Mononuclear cell (primary cell): ENCODE results near the gene FIGNL2. TPM values are rescaled to one million over a fixed set of nuclear protein-coding genes. Genes with fewer than 3 reads are reported as not detected.

ENCODE experiments used
- H3K27me3 ChIP-seq: 2 replicates; pipeline ENCODE4 v1.6.0; 2011; ENCODE audit warnings: low read length, control low read depth; ENCODE audit not compliant: insufficient read depth
- H3K4me1 ChIP-seq: 2 replicates; pipeline ENCODE4 v1.5.1; 2011; ENCODE audit warnings: mild to moderate bottlenecking, low read length, control low read depth; ENCODE audit not compliant: insufficient read depth
- H3K4me3 ChIP-seq: 2 replicates; pipeline ENCODE4 v1.5.1; 2011; ENCODE audit warnings: mild to moderate bottlenecking, low read length, moderate library complexity
- H3K9me3 ChIP-seq: 2 replicates; pipeline ENCODE4 v1.5.1; 2011; ENCODE audit warnings: low read depth, mild to moderate bottlenecking, control low read depth, low read length
- total RNA-seq: library from RNA; depleted of rRNA; stranded (reverse); fragments of >200 nt; gene quantifications from one replicate; pipeline ENCODE4 v1.2.3, GENCODE V29; 2012

FIGNL2 gene, protein sequence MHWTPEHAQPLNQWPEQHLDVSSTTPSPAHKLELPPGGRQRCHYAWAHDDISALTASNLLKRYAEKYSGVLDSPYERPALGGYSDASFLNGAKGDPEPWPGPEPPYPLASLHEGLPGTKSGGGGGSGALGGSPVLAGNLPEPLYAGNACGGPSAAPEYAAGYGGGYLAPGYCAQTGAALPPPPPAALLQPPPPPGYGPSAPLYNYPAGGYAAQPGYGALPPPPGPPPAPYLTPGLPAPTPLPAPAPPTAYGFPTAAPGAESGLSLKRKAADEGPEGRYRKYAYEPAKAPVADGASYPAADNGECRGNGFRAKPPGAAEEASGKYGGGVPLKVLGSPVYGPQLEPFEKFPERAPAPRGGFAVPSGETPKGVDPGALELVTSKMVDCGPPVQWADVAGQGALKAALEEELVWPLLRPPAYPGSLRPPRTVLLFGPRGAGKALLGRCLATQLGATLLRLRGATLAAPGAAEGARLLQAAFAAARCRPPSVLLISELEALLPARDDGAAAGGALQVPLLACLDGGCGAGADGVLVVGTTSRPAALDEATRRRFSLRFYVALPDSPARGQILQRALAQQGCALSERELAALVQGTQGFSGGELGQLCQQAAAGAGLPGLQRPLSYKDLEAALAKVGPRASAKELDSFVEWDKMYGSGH
- total RNA-seq = 0.31 TPM

GRCh38 chr12:51848326-51848727, at the start of gene FIGNL2:
Gene FIGNL2 (minus strand): TSS chr12:51848718. CDS start chr12:51822413, 26,305 bp downstream.
- H3K4me1 ChIP-seq = peaks cover 50% of the 10 kb centered on the region
- H3K27me3 ChIP-seq = peaks cover 37% of the 10 kb centered on the region

GRCh38 chr12:51897181-51897580, 48.7 kb upstream of the FIGNL2 start:
- Histone ChIP-seq H3K4me1 (no peaks in the 10 kb centered on the region), H3K27me3 (no peaks in the 10 kb centered on the region), H3K9me3 (no peaks in the 10 kb centered on the region), H3K4me3 (no peak overlapping the region)

More at GRCh38 chr12:51848326-51848727, at the start of gene FIGNL2:
- Histone ChIP-seq H3K4me3 (no peak within 1 kb of the TSS), H3K9me3 (no peaks in the 10 kb centered on the region)

- H3K4me3 ChIP-seq = no peak overlapping the region
- H3K9me3 ChIP-seq = no peaks in the 10 kb centered on the region
- H3K4me1 ChIP-seq = no peaks in the 10 kb centered on the region
- no peaks in the 10 kb centered on the region for H3K27me3 ChIP-seq
These were observed 47.7 kb upstream of the FIGNL2 start for GRCh38 chr12:51896236-51896635.

- H3K9me3 ChIP-seq = no peaks in the 10 kb centered on the region
- no peak overlapping the region for H3K4me3 ChIP-seq
- H3K27me3 ChIP-seq = no peaks in the 10 kb centered on the region
- H3K4me1 ChIP-seq = no peaks in the 10 kb centered on the region
These were observed 47.0 kb upstream of the FIGNL2 start for GRCh38 chr12:51895378-51896135.

- Histone ChIP-seq H3K4me1 (no peaks in the 10 kb centered on the region), H3K27me3 (no peaks in the 10 kb centered on the region), H3K9me3 (no peaks in the 10 kb centered on the region), H3K4me3 (no peak overlapping the region)
These were observed 45.3 kb upstream of the FIGNL2 start for GRCh38 chr12:51893786-51894185.

DNA sequence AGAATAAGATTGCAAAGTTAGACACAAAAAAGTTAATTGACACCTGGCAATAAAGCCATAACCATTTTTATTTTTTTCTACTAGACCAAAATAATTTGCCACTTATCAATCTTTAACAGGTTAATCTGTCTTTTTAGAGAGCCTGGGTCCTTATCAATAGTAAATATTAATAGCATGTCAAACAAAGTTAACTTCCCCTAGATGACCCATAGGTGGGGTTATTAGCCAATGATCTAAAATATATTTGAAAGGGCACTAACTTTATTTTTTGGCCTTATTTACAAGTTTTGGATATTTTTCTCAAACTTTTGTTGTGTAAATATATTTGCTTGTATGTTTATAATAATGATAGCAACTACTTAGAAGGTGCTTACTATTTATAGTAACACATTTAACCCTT, 43.3 kb upstream of the FIGNL2 start:
- Histone ChIP-seq H3K27me3 (no peaks in the 10 kb centered on the region), H3K4me1 (peaks cover 10% of the 10 kb centered on the region), H3K4me3 (no peak overlapping the region), H3K9me3 (no peaks in the 10 kb centered on the region)

DNA sequence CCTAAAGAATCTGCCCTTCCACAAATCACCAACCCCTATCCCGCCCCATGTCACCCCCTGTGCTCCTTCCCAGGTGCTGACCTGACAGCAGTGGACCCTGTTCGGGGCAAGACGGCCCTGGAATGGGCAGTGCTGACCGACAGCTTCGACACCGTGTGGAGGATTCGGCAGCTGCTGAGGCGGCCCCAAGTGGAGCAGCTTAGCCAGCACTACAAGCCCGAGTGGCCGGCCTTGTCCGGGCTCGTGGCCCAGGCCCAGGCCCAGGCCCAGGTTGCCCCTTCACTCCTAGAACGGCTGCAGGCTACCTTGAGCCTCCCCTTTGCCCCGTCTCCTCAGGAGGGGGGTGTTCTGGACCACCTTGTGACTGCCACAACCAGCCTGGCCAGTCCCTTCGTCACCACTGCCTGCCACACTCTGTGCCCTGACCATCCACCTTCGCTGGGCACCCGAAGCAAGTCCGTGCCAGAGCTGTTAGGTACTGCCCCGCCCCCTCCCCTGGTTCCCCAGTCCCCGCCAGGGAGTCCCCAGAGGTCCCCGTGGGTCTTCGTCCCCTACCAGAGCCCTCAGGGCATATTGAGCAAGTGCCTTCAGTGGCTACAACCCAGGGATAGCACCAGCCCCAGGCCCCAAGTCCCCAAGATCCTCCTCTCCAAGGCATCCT, 42.1 kb upstream of the FIGNL2 start:
- Histone ChIP-seq H3K4me3 (no peak overlapping the region), H3K4me1 (peaks cover 21% of the 10 kb centered on the region), H3K9me3 (no peaks in the 10 kb centered on the region), H3K27me3 (no peaks in the 10 kb centered on the region)

- Histone ChIP-seq H3K27me3 (no peaks in the 10 kb centered on the region), H3K4me3 (no peak overlapping the region), H3K9me3 (no peaks in the 10 kb centered on the region), H3K4me1 (peaks cover 27% of the 10 kb centered on the region)
These were observed 41.6 kb upstream of the FIGNL2 start for GRCh38 chr12:51890133-51890464.

GRCh38 chr12:51889216-51890132, 41.0 kb upstream of the FIGNL2 start:
- H3K4me3 ChIP-seq = no peak overlapping the region
- H3K27me3 ChIP-seq = no peaks in the 10 kb centered on the region
- no peaks in the 10 kb centered on the region for H3K9me3 ChIP-seq
- peaks cover 27% of the 10 kb centered on the region for H3K4me1 ChIP-seq

DNA sequence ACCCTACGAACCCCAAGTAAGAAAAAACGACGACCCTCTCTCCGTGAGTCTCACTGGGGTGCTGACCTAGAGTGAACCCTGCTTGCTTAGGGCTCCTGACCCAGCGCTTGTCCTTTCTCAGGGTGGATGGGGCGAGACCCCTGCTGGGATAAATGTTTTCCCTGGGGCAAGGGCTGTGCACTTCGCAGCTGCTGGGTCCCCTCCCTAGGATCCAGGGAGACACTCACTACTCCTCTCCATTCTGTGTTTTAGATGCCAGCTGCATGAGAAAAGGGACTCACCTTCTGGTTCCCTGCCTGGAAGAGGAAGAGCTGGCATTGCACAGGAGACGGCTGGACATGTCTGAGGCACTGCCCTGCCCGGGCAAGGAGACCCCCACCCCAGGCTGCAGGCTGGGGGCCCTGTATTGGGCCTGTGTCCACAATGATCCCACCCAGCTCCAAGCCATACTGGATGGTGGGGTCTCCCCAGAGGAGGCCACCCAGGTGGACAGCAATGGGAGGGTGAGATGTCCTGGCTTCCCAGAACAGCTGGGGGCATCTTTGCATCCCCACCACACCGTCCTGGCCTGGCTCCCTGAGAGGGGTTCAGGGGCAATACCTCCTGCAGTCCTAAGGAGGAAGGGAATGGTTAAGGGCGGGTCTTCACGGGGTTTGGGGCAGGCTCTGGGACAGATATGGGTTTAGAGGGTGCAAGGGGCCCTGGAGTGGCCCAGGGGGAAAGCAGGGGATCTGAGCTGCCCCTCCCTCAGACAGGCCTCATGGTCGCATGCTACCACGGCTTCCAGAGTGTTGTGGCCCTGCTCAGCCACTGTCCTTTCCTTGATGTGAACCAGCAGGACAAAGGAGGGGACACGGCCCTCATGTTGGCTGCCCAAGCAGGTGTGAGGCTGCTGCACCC, 40.0 kb upstream of the FIGNL2 start:
- H3K4me1 ChIP-seq = peaks cover 27% of the 10 kb centered on the region
- H3K4me3 ChIP-seq = no peak overlapping the region

GRCh38 chr12:51887476-51888315, 39.2 kb upstream of the FIGNL2 start, which contains the start of gene ANKRD33:
Gene ANKRD33 (plus strand): TSS chr12:51888103. CDS start chr12:51888187, 84 bp downstream.
- no peak within 1 kb of the TSS for H3K4me3 ChIP-seq
- H3K27me3 ChIP-seq = no peaks in the 10 kb centered on the region
- peaks cover 27% of the 10 kb centered on the region for H3K4me1 ChIP-seq
- H3K9me3 ChIP-seq = no peaks in the 10 kb centered on the region

More for the DNA sequence above, 40.0 kb upstream of the FIGNL2 start:
- Histone ChIP-seq H3K9me3 (no peaks in the 10 kb centered on the region), H3K27me3 (no peaks in the 10 kb centered on the region)

DNA sequence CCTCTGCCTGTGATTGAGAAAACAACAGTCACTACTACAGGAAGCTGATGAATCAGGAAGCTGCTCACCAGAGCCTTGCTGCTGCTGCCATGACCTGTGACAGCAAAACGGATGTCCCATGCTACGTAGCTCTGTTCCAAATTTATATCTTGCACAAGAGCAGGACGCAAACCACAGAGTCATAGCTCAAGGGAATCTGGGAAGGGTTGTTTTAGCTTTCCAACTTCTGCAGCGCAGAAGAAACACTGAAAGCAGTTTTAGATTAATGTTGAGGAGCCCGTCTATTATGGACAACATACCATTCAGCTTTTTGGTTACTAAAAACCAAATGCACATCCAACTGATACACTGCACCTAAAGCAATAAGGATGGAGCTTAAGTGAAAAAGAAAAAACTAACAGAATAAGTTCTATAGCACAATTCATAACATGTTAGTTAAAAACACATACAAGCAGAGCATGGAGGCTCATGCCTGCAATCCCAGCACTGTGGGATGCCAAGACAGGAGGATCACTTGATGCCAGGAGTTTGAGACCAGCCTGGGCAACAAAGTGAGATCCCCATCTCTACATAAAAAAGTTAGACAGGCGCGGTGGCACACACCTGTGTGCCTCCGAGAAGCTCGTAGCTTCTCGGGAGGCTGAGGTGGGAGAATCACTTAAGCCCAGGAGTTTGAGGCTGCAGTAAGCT, 37.6 kb upstream of the FIGNL2 start:
- no peaks in the 10 kb centered on the region for H3K27me3 ChIP-seq
- no peak overlapping the region for H3K4me3 ChIP-seq
- no peaks in the 10 kb centered on the region for H3K9me3 ChIP-seq
- peaks cover 37% of the 10 kb centered on the region for H3K4me1 ChIP-seq
